DMS53 (cell line): ENCODE results near the gene CD109.
"Not testable (repeated sequence)": the region's sequence is repeated elsewhere in the genome, so short reads cannot be mapped to it uniquely, and the experiment has no call there.

Experiments used
- DNase-seq: peaks from one replicate; lab custom pipeline; 2025; lab: John Stamatoyannopoulos, UW

Gene CD109

GRCh38 chr6:73688351-73688750 lies 7.7 kb upstream of the CD109 start:
- no peak for DNase-seq

- DNase-seq: no peak
Measured at GRCh38 chr6:73690056-73690455, 5.9 kb upstream of the CD109 start.

- no peak for DNase-seq
Measured at GRCh38 chr6:73691512-73691911, 4.5 kb upstream of the CD109 start.

- peak; percentile 62 for DNase-seq
Measured at GRCh38 chr6:73694711-73695411, 1.1 kb upstream of the CD109 start.

GRCh38 chr6:73696966-73697655 lies 1.1 kb downstream of the CD109 start:
- no peak for DNase-seq

- no peak for DNase-seq
Measured at GRCh38 chr6:73699676-73700459, 3.9 kb downstream of the CD109 start.

- DNase-seq: no peak
Measured at GRCh38 chr6:73702444-73702843, 6.4 kb downstream of the CD109 start.

GRCh38 chr6:73703466-73703865 lies 7.5 kb downstream of the CD109 start:
- DNase-seq: no peak

GRCh38 chr6:73704260-73704659 lies 8.3 kb downstream of the CD109 start:
- DNase-seq: peak; percentile 73

GRCh38 chr6:73704798-73705197 lies 8.8 kb downstream of the CD109 start:
- no peak for DNase-seq

- DNase-seq: no peak
Measured at GRCh38 chr6:73706971-73707370, 11.0 kb downstream of the CD109 start.

GRCh38 chr6:73710470-73710869 lies 14.5 kb downstream of the CD109 start:
- DNase-seq: peak; percentile 64

- no peak for DNase-seq
Measured at GRCh38 chr6:73710948-73711347, 14.9 kb downstream of the CD109 start.

GRCh38 chr6:73712535-73713173 lies 16.7 kb downstream of the CD109 start:
- no peak for DNase-seq

GRCh38 chr6:73713426-73714147 lies 17.6 kb downstream of the CD109 start:
- no peak for DNase-seq

GRCh38 chr6:73715111-73715508 lies 19.1 kb downstream of the CD109 start:
- DNase-seq: peak; percentile 77

- DNase-seq: no peak
Measured at GRCh38 chr6:73719046-73719445, 23.0 kb downstream of the CD109 start.

- no peak for DNase-seq
Measured at GRCh38 chr6:73722318-73723060, 26.5 kb downstream of the CD109 start.

- not testable (repeated sequence) for DNase-seq
Measured at GRCh38 chr6:73723480-73723879, 27.5 kb downstream of the CD109 start.

- no peak for DNase-seq
Measured at GRCh38 chr6:73724389-73724788, 28.4 kb downstream of the CD109 start.

GRCh38 chr6:73725192-73725591 lies 29.2 kb downstream of the CD109 start:
- DNase-seq: not testable (repeated sequence)
